Measurements from ENCODE around the gene GDI2.

The GDI2 gene

GRCh38 chr10:5775685-5776084 is 37.5 kb downstream of the GDI2 start:
- ChIA-PET POLR2A (interaction anchor here (1.2 kb wide), 1 partner anchor 38 kb away, joined by 3 read pairs; the partner anchor contains the start of gene GDI2), CTCF (no interaction called here)
- DNase-seq (ENCODE audit: extremely low spot score), result no peak
- TF ChIP-seq FOXK2 (IDR thresholded peaks at IDR 0.05), result no peak
- TF ChIP-seq SP1 (IDR thresholded peaks at IDR 0.05), result no peak
- no peak for TF ChIP-seq ARNT (IDR thresholded peaks at IDR 0.05)
- no peak for TF ChIP-seq TARDBP (IDR thresholded peaks at IDR 0.05)
- TF ChIP-seq FOXM1 (IDR thresholded peaks at IDR 0.05; ENCODE audit: borderline replicate concordance), result no peak
- no peak for TF ChIP-seq FOXA1 (IDR thresholded peaks at IDR 0.05)
- no peak for TF ChIP-seq ZNF384 (IDR thresholded peaks at IDR 0.05)

GRCh38 chr10:5774987-5775620 is 38.1 kb downstream of the GDI2 start:
- no peak for DNase-seq (ENCODE audit: extremely low spot score)
- POLR2A ChIA-PET, result no interaction called here
- CTCF ChIA-PET, result no interaction called here
- no peak for TF ChIP-seq FOXM1 (IDR thresholded peaks at IDR 0.05; ENCODE audit: borderline replicate concordance)
- no peak for TF ChIP-seq PKNOX1 (IDR thresholded peaks at IDR 0.05)
- TF ChIP-seq CTBP1 (IDR thresholded peaks at IDR 0.05; ENCODE audit: borderline replicate concordance), result no peak
- no peak for TF ChIP-seq SP1 (IDR thresholded peaks at IDR 0.05)
- no peak for TF ChIP-seq FOXA1 (IDR thresholded peaks at IDR 0.05)
- TF ChIP-seq HDGF (IDR thresholded peaks at IDR 0.05; ENCODE audit: borderline replicate concordance), result no peak
- TF ChIP-seq TARDBP (IDR thresholded peaks at IDR 0.05), result no peak
- TF ChIP-seq SUZ12 (IDR thresholded peaks at IDR 0.05), result no peak
- no peak for TF ChIP-seq ZNF384 (IDR thresholded peaks at IDR 0.05)
- no peak for TF ChIP-seq ARNT (IDR thresholded peaks at IDR 0.05)
- TF ChIP-seq LEF1 (IDR thresholded peaks at IDR 0.05; ENCODE audit: borderline replicate concordance), result no peak
- TF ChIP-seq NFRKB (IDR thresholded peaks at IDR 0.05), result no peak
- TF ChIP-seq ELF4 (IDR thresholded peaks at IDR 0.05), result no peak
- TF ChIP-seq FOXK2 (IDR thresholded peaks at IDR 0.05), result no peak
- no peak for TF ChIP-seq BHLHE40 (IDR thresholded peaks at IDR 0.05; ENCODE audit: borderline replicate concordance)
- no peak for TF ChIP-seq L3MBTL2 (conservative IDR thresholded peaks at IDR 0.05)

- no peak for DNase-seq (ENCODE audit: extremely low spot score)
- ChIA-PET POLR2A (no interaction called here), CTCF (no interaction called here)
- no peak for TF ChIP-seq CTBP1 (IDR thresholded peaks at IDR 0.05; ENCODE audit: borderline replicate concordance)
- TF ChIP-seq FOXK2 (IDR thresholded peaks at IDR 0.05), result no peak
- no peak for TF ChIP-seq SP1 (IDR thresholded peaks at IDR 0.05)
- TF ChIP-seq FOXA1 (IDR thresholded peaks at IDR 0.05), result no peak
- TF ChIP-seq L3MBTL2 (conservative IDR thresholded peaks at IDR 0.05), result no peak
Measured at GRCh38 chr10:5766189-5766588, 47.0 kb downstream of the GDI2 start.

- CTCF ChIA-PET, result no interaction called here
Measured at GRCh38 chr10:5765617-5766016, 47.6 kb downstream of the GDI2 start.

GRCh38 chr10:5764422-5765297 is 48.6 kb downstream of the GDI2 start:
- ChIA-PET CTCF (no interaction called here), POLR2A (no interaction called here)
- no peak for DNase-seq (ENCODE audit: extremely low spot score)

More at GRCh38 chr10:5765617-5766016, 47.6 kb downstream of the GDI2 start:
- TF ChIP-seq SP1 (IDR thresholded peaks at IDR 0.05) (no peak), CTBP1 (IDR thresholded peaks at IDR 0.05; ENCODE audit: borderline replicate concordance) (no peak), BHLHE40 (IDR thresholded peaks at IDR 0.05; ENCODE audit: borderline replicate concordance) (no peak), NFRKB (IDR thresholded peaks at IDR 0.05) (no peak), ARNT (IDR thresholded peaks at IDR 0.05) (no peak), FOXK2 (IDR thresholded peaks at IDR 0.05) (no peak), ELF4 (IDR thresholded peaks at IDR 0.05) (no peak), PKNOX1 (IDR thresholded peaks at IDR 0.05) (no peak), LEF1 (IDR thresholded peaks at IDR 0.05; ENCODE audit: borderline replicate concordance) (no peak), ZNF384 (IDR thresholded peaks at IDR 0.05) (no peak)
- POLR2A ChIA-PET, result no interaction called here
- no peak for DNase-seq (ENCODE audit: extremely low spot score)

GRCh38 chr10:5762531-5762930 is 50.7 kb downstream of the GDI2 start:
- POLR2A ChIA-PET, result no interaction called here
- TF ChIP-seq CTBP1 (IDR thresholded peaks at IDR 0.05; ENCODE audit: borderline replicate concordance) (no peak), ELF4 (IDR thresholded peaks at IDR 0.05) (no peak)
- DNase-seq (ENCODE audit: extremely low spot score), result no peak
- CTCF ChIA-PET, result interaction anchor here (0.7 kb wide), 1 partner anchor 107 kb away, joined by 3 read pairs; no protein-coding TSS in a partner anchor

More at GRCh38 chr10:5764422-5765297, 48.6 kb downstream of the GDI2 start:
- TF ChIP-seq ELF4 (IDR thresholded peaks at IDR 0.05) (no peak), SUZ12 (IDR thresholded peaks at IDR 0.05) (no peak), CTBP1 (IDR thresholded peaks at IDR 0.05; ENCODE audit: borderline replicate concordance) (no peak), TARDBP (IDR thresholded peaks at IDR 0.05) (no peak), SP1 (IDR thresholded peaks at IDR 0.05) (no peak)

GRCh38 chr10:5761220-5761619 is 52.0 kb downstream of the GDI2 start:
- CTCF ChIA-PET, result no interaction called here
- TF ChIP-seq FOXM1 (IDR thresholded peaks at IDR 0.05; ENCODE audit: borderline replicate concordance) (no peak), SUZ12 (IDR thresholded peaks at IDR 0.05) (no peak), ARNT (IDR thresholded peaks at IDR 0.05) (no peak), BHLHE40 (IDR thresholded peaks at IDR 0.05; ENCODE audit: borderline replicate concordance) (no peak)
- no peak for DNase-seq (ENCODE audit: extremely low spot score)
- POLR2A ChIA-PET, result no interaction called here

Data from HEK293T (cell line).